HG02571 (cell line): ENCODE data around the gene PODNL1.

Source experiments
- ATAC-seq: cut with Tn5 transposase; IDR thresholded peaks from one replicate; pipeline ENCODE4 v1.9.1; 2021; ENCODE audit warnings: mild to moderate bottlenecking, moderate library complexity; ENCODE audit not compliant: unreplicated experiment

PODNL1 gene, protein sequence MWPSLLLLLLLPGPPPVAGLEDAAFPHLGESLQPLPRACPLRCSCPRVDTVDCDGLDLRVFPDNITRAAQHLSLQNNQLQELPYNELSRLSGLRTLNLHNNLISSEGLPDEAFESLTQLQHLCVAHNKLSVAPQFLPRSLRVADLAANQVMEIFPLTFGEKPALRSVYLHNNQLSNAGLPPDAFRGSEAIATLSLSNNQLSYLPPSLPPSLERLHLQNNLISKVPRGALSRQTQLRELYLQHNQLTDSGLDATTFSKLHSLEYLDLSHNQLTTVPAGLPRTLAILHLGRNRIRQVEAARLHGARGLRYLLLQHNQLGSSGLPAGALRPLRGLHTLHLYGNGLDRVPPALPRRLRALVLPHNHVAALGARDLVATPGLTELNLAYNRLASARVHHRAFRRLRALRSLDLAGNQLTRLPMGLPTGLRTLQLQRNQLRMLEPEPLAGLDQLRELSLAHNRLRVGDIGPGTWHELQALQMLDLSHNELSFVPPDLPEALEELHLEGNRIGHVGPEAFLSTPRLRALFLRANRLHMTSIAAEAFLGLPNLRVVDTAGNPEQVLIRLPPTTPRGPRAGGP

DNA sequence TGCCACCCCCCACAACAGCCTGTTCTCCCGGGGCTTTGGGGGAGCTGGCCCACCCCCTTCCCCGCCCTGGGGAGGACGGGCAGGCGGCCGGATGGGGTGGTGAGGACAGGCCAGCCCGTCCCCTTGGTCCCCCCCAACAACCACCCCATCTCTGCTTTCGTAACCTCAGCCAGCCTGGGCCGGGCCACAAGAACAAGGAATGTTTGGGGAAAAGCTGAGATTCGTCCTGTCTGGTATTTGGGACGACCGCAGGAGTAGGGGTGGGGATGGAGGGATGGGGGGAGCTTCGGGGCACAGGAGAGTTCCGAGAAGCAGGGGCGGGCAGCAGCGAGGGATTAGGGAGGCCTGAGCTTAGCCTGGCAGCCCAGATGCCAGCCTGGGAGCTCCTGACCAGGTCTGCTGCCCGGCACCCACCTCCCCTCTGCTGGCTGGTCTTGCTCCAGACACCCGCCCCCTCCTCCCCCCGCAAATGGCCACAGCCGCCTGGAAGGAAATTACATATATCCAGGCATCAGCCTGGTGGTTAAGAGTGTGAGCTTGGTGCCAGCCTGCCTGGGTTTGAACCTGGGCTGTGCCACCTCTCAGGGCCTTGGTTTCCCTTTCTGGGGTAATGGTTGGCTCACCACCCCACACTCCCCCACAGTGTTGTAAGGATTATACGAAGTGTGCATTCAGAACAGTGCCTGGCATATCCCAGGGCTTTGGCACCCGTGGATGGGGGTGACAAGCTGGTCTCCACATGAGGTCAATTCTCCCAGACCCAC lies at the start of gene PODNL1:
Gene PODNL1 (minus strand): TSS at position 117 of the 764 bp plus-strand sequence. CDS start 236 bp downstream, outside the sequence.
- no peak for ATAC-seq

DNA sequence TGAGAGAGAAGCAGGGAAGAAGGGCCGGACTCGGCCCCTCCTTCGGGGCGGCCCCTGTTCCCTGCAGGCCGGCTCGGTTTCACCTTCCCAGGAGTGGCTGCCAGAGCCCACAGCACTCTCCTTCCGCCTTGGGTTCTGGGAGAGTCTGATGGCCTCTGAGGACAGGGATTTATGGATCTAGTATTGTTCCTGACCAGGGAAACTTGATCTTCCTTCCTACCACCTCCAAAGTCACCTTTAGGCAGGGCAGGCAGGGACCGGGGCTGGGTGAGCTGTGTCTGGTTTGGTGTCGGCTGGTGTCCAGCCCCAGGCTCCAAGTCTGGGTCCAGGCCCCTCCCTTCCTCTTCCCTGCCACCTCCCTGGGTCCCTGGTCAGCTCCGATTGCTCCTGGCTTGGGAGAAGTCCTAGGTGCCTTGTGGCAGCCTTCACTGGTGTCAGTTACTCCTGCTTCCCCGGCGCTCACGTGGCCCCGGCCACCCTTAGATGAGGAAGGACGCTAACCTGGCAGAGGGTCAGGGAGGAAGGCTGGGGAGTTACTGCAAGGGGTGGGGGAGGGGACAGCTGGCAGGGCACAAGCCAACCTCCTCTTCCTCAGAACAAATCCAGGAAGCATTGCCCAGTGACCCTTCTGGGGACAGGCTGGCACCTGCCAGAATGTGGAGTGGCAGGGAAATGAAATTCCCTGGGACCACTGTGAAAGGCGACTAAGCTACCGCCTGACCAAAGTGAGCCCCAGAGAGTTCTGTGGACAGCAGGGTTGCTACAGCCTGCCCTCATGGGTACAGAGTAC lies 49.1 kb upstream of the PODNL1 start:
- no peak for ATAC-seq

DNA sequence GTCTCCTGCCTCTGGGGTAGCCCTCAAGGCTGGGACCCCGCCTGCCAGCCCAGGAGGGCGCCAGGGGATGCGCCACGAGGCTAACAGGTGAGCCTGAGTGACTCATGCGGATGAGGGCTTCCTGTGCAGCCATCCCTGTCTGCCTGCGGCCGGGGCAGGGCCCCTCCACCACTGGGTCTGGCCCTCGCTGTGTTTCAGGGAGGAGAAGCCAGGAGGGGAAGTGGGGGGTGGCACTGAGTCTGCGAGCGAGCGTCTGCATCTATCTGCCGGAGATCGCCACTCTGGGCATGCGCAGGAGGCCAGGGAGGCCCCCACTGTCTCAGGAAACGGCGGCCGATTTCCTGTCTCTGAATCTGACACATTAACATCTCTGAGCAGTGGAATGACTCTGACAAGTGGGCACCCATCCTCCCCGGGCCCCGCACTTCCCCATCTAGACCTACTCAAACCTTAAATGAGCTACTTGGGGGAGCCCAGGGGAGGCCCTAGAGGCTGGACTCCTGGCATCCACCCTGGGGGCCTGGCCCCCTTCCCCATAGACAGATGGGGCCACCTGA lies 48.2 kb upstream of the PODNL1 start:
- peak; percentile 63 for ATAC-seq

DNA sequence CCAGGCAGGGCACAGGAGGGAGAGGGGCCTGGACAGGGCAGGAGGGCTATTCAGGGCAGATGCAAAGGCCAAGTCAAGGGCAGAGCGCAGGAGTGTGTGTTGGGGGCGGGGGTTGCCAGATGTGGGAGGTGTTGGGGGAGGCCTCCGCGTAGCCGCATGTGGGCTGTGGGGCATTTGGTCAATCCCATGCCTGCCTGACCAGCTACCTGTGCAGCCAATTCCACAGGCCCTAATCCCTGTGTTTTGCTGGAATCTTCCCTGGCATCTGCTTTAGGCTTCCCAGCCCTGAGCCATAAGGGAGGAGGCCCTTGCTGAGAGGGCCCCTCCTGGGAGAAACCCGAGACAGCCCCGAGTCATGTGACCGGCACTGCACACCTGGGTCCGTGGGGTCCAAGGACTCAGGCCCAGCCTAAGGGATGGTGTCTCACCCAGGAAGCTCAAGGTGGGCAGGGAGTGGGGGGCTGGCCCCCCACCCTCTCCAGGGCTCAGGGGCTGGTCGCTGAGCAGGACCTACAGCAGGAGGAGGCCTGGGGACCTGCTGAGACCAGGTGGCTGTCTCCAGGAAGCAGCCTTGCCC lies 47.6 kb upstream of the PODNL1 start:
- ATAC-seq: no peak

- ATAC-seq: no peak
These were observed 46.9 kb upstream of the PODNL1 start for GRCh38 chr19:13984875-13985741.

GRCh38 chr19:13984186-13984585 lies 46.0 kb upstream of the PODNL1 start:
- no peak for ATAC-seq

- ATAC-seq: no peak
These were observed 45.1 kb upstream of the PODNL1 start for GRCh38 chr19:13983213-13983889.

- ATAC-seq: no peak
These were observed 44.6 kb upstream of the PODNL1 start for GRCh38 chr19:13982773-13983172.

GRCh38 chr19:13981988-13982501 lies 43.8 kb upstream of the PODNL1 start:
- ATAC-seq: no peak

- ATAC-seq: no peak
These were observed 43.2 kb upstream of the PODNL1 start for GRCh38 chr19:13981467-13981866.

DNA sequence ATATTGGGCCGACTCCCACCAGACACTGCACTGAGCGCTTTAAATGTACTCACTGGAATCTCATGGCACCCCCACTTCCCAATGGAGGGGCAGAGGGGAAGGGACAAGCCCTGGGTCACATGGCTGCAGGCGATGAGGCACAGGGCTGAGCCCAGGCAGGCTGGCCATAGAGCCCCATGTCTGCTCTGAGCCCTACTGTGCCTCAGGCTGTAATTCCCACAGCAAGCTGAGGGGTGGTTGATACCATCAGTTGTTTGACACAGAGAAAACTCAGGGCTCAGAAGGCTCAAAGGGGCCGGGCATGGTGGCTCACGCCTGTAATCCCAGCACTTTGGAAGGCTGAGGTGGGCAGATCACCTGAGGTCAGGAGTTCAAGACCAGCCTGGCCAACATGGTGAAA lies 42.8 kb upstream of the PODNL1 start:
- ATAC-seq: no peak

- no peak for ATAC-seq
These were observed 42.1 kb upstream of the PODNL1 start for GRCh38 chr19:13980340-13980739.

- no peak for ATAC-seq
These were observed 41.5 kb upstream of the PODNL1 start for GRCh38 chr19:13979686-13980085.

DNA sequence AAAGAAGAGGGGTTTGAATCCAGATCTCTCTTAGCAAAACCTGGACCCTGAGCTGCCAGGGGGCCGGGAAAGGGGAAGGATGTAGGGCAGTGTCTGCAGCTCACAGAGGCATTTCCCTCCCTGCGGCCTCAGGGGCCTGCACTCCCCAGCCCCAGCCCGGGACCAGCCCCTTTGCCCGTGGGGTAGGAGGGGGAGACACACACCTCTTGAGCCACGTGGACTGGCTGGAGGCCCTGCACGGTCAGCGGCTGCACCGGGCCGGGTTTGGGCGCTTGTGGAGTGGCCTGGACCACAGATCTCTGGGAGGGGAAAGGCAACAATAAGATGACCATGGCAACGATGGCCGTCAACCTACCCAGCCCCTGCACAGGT lies 41.0 kb upstream of the PODNL1 start:
- ATAC-seq: no peak

GRCh38 chr19:13978351-13979243 lies 40.4 kb upstream of the PODNL1 start:
- no peak for ATAC-seq

GRCh38 chr19:13977803-13978202 lies 39.6 kb upstream of the PODNL1 start:
- no peak for ATAC-seq

GRCh38 chr19:13976446-13976845 lies 38.2 kb upstream of the PODNL1 start:
- no peak for ATAC-seq

DNA sequence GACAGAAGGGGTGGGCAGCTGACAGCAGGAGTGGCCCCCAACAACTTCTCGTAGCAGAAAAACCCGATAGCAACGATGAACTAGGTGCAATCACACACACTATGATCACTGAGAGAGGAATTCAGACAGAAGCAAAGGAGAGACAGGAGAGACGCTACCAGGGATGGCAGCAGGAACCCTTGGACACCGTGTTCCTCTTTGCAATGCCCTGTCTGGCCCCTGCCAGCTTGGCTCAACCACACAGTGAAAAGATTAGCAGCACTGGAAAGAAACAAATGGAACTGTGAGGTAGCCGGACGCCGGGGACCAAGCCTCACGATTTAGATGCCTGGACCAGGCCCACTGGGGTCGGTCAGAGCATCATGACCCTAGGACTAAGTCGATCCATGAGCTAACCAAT lies 37.7 kb upstream of the PODNL1 start:
- ATAC-seq: no peak
